GM21529 (cell line): ENCODE measurements around the gene PAK4.
"Not testable (repeated sequence)": the region's sequence is repeated elsewhere in the genome, so short reads cannot be mapped to it uniquely, and the experiment has no call there.

Experiments
- ATAC-seq: cut with Tn5 transposase; IDR thresholded peaks from one replicate; pipeline ENCODE4 v1.9.1; 2021; ENCODE audit not compliant: unreplicated experiment

The PAK4 gene

DNA sequence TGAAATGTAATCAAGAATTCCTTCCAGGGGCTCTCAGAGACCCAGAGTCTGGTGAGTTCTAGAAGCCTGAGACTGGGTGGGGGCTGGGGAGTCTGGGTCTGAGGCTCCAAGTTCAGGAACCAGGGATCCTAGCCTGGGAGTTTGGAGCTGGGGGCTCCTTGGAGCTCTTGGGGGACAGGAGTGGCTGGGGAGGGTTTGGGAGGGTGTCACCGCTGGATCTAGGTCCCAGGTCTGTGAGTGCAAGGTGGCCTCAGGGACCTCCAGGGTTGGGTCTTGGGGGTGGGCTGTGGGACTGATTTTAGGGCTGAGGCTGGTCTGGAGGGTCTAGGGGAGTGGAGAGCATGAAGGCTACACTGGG is 77.4 kb downstream of the PAK4 start:
- no peak for ATAC-seq

- no peak for ATAC-seq
Measured at GRCh38 chr19:39203372-39204341, 78.1 kb downstream of the PAK4 start, which contains the start of gene SYCN. Gene SYCN (minus strand): TSS chr19:39204263. CDS start chr19:39204254, 9 bp downstream.

- no peak for ATAC-seq
Measured at GRCh38 chr19:39205449-39205764, 79.8 kb downstream of the PAK4 start.

- no peak for ATAC-seq
Measured at GRCh38 chr19:39206122-39206521, 80.5 kb downstream of the PAK4 start.

DNA sequence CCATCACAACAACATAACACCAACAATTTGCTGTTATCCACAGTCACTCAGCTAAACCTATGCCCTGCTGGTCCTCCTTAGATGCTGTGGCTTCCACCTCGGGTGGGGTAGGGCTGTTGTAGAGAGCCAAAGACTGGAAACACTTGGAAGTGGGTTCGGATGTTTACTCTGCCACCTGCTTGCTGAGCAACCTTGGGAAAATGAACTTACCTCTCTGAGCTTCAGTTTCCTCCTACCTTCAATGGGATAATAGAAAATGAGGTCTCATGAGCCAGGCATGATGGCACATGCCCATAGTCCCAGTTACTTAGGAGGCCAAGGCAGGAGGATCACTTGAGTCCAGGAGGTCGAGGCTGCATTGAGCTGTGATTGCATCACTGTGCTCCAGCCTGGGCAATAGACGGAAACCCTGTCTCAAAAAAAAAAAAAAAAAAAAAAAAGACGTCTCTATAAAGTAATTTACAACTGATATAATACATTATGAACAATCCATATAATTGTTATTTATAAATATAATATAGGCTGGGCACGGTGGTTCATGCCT is 81.8 kb downstream of the PAK4 start:
- ATAC-seq, result no peak

DNA sequence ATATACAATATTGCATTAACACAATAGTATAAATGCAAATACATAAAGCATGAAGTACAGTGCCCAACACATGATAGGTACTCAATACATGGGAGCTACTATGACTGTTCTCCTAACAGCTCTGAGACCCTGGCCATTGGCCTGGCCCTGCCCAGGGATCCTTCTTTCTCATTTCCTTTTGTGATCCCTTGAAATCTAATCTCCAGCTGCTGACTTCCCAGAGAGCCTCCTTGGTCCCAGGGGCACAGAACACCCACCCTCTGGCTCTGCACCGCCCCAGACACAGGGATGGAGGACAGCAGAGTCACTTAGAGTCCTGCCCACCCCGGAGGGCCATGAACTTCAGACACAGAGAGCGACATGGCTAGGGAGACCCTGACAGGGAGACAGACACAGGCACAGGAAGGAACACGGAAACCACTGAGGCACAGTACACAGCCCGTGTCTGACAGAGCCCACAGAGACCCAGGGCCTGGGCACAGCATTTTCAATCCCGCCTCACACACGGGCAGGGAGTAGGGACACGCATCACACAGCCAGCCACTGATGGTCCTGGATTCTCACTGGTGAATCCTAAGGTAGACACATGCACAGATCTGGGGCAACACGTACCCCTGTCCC is 82.7 kb downstream of the PAK4 start:
- ATAC-seq, result no peak

GRCh38 chr19:39209196-39209595 is 83.6 kb downstream of the PAK4 start:
- no peak for ATAC-seq

DNA sequence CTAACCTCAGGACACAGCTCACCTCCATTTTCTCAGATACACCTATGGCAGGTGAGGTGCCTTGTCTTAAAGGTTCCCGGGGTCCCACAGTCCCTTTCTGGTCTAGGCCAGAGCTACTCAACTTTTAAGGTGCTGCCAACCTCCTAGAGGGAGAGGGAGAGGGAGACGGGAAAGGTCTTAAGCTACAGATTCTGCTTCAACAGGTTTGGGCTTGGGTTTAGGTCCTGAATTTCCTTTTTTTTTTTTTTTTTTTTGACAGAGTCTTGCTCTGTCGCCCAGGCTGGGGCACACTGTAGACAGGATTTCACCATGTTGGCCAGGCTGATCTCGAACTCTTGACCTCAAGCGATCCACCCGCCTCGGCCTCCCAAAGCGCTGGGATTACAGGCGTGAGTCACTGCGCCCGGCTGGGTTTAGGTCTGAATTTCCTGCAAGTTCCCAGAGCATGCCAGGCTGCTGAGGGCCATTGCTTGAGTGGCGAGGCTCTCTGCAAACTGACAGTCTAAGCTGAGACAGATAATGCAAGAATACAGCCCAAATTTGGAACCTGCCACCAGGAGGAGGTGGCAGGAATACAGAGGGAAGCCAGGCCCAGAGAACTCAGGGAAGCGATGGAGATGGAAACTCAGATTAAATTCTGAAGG is 86.3 kb downstream of the PAK4 start:
- ATAC-seq, result no peak

- ATAC-seq, result no peak
Measured at GRCh38 chr19:39212375-39212742, 86.8 kb downstream of the PAK4 start.

- not testable (repeated sequence) for ATAC-seq
Measured at GRCh38 chr19:39215323-39215722, 89.7 kb downstream of the PAK4 start.

DNA sequence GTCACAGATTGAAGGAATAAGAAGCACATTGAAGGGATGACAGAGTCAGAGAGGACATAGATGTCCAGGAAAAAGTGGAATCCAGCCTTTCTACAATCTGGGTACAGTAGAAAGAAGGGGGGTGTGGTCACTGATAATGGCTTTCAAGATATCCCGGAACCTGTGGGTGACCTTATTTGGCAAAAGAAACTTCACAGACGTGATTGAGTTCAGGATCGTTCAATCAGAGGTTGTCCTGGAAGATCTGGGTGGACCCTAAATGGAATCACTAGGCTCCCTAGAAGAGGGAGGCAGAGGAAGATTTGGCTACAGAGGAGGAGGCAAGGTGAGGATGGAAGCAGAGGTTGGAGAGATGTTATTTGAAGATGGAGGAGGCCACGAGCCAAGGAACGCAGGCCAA is 91.5 kb downstream of the PAK4 start:
- no peak for ATAC-seq

DNA sequence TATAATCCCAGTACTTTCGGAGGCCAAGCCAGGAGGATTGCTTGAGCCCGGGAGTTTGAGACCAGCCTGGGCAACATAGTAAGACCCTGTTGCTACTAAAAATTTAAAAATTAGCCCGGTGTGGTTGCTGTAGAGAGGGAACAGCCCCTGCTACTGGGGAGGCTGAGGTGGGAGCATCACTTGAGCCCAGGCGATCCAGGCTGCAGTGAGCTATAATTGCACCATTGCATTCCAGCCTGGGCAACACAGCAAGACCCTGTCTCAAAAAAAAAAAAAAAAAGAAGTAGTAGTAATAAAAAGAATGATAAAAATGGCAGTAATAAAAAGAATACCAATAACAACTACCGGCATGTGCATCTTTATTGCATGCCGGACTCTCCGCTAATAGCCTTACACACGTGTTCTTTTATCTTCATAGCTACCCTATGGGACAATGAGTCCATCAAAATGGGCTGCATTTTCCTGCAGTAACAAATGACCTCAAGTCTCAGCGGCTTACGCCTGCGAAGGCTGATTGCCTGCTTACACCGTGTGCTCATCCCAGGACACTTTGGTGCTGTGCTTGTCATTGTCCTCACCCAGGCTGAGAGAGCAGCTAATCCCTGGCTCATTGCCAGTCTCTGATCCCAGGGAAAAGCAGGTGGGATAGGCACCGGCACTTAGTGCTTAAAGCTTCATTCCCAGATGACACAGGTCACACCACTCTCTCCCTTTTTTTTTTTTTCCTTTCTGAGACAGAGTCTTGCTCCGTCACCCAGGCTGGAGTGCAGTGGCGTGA is 92.8 kb downstream of the PAK4 start:
- no peak for ATAC-seq

GRCh38 chr19:39219108-39219507 is 93.5 kb downstream of the PAK4 start:
- not testable (repeated sequence) for ATAC-seq

DNA sequence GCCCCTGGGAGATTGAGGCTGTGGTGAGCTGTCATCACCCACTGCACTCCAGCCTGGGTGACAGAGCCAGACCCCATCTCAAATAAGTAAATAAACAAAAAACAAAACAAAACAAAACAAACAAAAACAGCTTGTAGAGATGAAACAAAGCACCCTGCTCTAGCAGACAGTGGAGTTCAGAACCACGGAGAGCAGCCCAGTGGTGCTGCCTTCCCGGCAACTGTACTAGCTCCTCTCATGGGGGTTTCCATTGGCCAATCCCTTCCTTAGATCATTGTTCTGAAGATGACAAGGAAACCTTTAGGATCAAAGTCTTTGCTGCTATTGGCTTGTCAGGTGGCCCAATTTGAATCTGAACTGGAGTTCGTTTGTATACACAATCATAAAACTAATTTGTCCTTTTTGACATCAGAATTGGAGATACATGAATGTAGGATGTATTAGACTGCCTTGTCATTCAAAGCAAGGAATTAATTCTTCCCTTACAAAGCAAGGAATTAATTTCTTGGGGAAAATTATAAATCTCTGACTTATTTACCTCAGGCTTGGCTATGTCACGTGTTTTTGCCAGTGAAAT is 98.2 kb downstream of the PAK4 start:
- ATAC-seq, result no peak

GRCh38 chr19:39224910-39225309 is 99.3 kb downstream of the PAK4 start:
- ATAC-seq, result no peak
